Stimulated activated naive CD8-positive, alpha-beta T cell treated with anti-CD3 and anti-CD28 coated beads, Interleukin-15, amount 100 ng/mL, for 72 hours (primary cell): Measurements from ENCODE around the gene HYCC1.

Experiments
- ATAC-seq: fragments of 150-1000 bp; cut with Tn5 transposase; 2 replicates; pipeline ENCODE4 v1.10.0; 2021; ENCODE audit warnings: mild to moderate bottlenecking, moderate library complexity
- DNase-seq, 2 donors: peaks; one replicate each; pipeline ENCODE4 v3.0.0; 2021 to 2022
- H3K27ac Mint-ChIP-seq, 2 donors: one replicate each; pipeline ENCODE4 v1.8.0; 2022; ENCODE audit warnings: mild to moderate bottlenecking in 2 of 2, mixed read lengths in 2 of 2, moderate library complexity in 2 of 2
- H3K27me3 Mint-ChIP-seq: one replicate; pipeline ENCODE4 v1.8.0; 2022; ENCODE audit warnings: mixed read lengths
- H3K4me1 Mint-ChIP-seq: one replicate; pipeline ENCODE4 v1.8.0; 2022; ENCODE audit warnings: mild to moderate bottlenecking, mixed read lengths
- H3K4me3 Mint-ChIP-seq, 2 donors: one replicate each; pipeline ENCODE4 v1.8.0; 2022; ENCODE audit warnings: mild to moderate bottlenecking in 2 of 2, mixed read lengths in 2 of 2, moderate library complexity in 1 of 2
- H3K9me3 Mint-ChIP-seq, 2 donors: one replicate each; pipeline ENCODE4 v1.8.0; 2022; ENCODE audit warnings: mixed read lengths in 2 of 2

Gene HYCC1

DNA sequence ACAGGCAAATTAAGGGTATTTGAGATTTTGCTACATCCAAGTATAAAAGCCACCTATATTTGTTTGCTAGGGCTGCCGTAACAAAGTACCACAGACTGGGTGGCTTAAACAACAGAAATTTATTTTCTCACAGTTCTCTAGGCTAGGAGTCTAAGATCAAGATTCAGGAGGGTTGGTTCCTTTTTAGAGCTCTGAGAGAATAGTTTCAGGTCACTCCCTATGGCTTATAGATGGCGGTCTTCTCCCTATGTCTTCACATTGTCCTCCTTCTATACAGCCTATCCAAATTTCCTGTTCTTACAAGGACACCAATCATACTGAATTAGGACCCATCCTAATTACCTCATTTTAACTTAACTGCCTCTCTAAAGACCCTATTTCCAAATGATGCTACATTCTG, 11.2 kb downstream of the HYCC1 start:
- peaks cover 21% of the 10 kb centered on the region for H3K4me1 Mint-ChIP-seq

DNA sequence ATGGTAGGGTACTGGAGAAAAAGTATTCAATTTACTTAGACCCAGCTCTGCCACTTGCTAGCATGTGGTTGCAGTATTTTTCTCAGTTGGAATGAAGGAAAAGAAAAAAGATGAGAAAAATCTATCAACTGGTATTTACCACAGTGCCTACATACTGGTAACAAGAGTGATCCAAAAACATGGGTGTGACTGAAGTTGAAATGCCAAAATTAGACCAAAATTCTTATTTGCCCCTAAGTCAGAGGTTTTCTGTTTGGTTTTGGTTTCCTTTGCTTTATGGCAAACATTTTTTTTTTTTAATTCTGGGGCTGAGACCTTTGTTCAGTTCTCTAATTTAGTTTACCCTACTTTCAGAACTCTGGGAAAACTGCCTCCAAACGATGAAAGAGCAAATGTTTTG, 12.3 kb downstream of the HYCC1 start:
- Mint-ChIP-seq H3K27me3 (no peaks in the 10 kb centered on the region), H3K4me3 (peak overlapping the region in 1 of 2 donors; percentile 49), H3K27ac (no peak overlapping the region), H3K4me1 (peaks cover 21% of the 10 kb centered on the region), H3K9me3 (no peaks in the 10 kb centered on the region)
- ATAC-seq: no peak
- no peak for DNase-seq

More for the DNA sequence above, 11.2 kb downstream of the HYCC1 start:
- H3K27ac Mint-ChIP-seq: no peak overlapping the region
- ATAC-seq: no peak
- DNase-seq: no peak
- H3K4me3 Mint-ChIP-seq: no peak overlapping the region
- no peaks in the 10 kb centered on the region for H3K27me3 Mint-ChIP-seq
- no peaks in the 10 kb centered on the region for H3K9me3 Mint-ChIP-seq

DNA sequence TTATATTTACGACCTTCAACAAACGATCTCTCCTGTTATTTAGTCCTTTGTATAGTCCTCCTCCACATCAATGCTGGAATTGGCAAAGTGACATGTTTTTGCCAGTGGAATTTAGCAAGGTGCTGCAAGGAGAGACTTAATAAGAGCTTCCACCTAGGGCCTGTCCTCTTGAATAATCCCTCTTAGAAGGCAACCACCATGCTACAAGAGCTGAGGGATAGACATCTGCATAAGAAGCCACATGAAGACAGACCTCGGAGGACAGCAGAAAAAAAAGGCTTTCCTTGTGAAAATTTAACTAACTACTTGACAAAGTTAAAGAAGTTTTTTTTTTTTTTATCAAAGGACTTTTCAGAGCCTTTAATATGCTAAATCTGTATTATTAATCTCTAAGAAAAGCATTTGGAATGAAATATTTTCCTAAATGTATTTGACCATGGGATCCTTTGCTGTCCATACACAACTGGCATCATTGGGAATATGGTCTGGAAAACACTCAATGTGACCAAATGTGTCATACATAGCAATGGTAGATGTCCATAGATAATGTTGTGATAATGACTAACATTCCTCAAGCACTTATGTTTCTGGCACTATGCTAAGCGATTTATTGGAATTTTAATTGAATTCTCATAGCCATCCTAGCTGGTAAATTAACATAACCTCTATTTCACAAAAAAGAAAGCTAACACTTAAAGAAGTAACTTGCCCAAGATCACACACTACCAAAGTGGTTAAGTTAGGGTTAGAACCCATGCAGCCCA, 13.2 kb downstream of the HYCC1 start:
- ATAC-seq: no peak
- Mint-ChIP-seq H3K4me3 (peak overlapping the region in 1 of 2 donors; percentile 16), H3K27me3 (no peaks in the 10 kb centered on the region), H3K27ac (no peak overlapping the region), H3K4me1 (peaks cover 19% of the 10 kb centered on the region), H3K9me3 (no peaks in the 10 kb centered on the region)
- no peak for DNase-seq

DNA sequence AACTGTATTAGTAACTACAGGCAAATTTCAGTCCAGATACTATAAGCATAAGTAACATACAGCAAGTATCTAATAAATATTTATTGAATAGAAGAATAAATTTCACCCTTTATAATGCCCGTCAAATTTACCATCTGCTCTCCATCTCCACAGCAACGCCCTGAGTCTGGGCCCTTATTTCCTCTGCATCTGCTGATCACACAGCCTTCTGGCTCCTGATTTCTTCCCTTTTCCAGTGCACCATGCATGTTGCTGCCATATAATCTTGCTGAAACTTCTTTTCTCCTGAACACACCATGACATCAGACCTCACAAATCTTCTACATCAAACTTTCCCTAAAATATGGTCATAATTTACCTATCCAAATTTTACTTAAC, 15.4 kb downstream of the HYCC1 start:
- DNase-seq: no peak
- peaks cover 29% of the 10 kb centered on the region for H3K4me1 Mint-ChIP-seq
- no peak overlapping the region for H3K27ac Mint-ChIP-seq
- H3K9me3 Mint-ChIP-seq: no peaks in the 10 kb centered on the region
- no peak for ATAC-seq
- H3K4me3 Mint-ChIP-seq: no peak overlapping the region
- H3K27me3 Mint-ChIP-seq: no peaks in the 10 kb centered on the region

DNA sequence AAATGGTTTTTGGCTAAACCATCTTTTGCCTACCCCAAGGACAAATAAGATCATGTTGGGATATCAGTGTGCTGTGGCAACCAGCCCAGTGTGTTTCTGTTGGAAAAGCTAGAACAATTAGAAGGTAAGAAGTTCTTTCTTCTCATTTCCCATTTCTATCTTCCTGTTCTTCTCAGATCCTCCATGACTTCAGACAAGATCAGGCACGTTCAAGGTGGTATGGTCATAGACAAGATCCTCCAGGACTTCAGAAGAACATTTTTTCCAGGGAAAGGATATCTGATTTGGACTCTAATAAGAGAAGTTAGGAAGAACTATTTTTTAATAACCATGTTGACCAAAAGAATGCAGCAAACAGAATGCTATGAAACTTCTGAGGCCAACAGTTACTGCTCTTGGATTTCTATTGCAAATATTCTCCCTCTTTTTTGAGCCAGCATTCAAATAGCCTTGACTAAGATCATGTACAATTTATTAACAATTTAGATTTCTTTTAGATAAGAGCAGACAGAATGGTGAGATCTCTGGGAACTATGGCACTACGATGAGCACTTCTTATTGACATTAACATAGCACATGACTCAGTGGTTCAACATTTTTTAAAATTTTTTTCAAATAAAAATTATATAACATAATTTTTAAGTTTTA, 15.9 kb downstream of the HYCC1 start:
- Mint-ChIP-seq H3K4me3 (no peak overlapping the region), H3K4me1 (peaks cover 34% of the 10 kb centered on the region), H3K27me3 (no peaks in the 10 kb centered on the region), H3K9me3 (no peaks in the 10 kb centered on the region), H3K27ac (no peak overlapping the region)
- no peak for ATAC-seq
- DNase-seq: no peak

DNA sequence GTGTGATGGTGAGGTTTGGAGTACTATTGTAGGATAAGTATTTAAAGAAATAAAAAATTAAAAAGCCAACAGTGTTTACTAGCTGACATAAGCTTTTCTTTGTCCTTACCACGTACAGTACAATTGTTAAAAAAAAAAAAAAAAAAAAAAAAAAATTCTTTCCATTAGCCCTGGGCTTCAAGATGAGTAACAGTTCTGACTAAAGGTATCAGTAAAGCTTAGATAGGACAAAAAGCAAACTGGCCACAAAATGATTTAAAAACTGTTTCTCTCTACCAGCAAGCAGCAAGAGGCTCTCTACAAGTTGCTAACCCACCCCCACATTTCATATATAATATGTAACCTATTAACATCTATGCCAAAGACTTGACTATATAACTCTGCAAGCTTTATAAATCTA, 17.5 kb downstream of the HYCC1 start:
- Mint-ChIP-seq H3K27me3 (no peaks in the 10 kb centered on the region), H3K27ac (no peak overlapping the region), H3K9me3 (no peaks in the 10 kb centered on the region), H3K4me1 (peaks cover 38% of the 10 kb centered on the region), H3K4me3 (no peak overlapping the region)
- DNase-seq (no peak), ATAC-seq (peak; percentile 49)

DNA sequence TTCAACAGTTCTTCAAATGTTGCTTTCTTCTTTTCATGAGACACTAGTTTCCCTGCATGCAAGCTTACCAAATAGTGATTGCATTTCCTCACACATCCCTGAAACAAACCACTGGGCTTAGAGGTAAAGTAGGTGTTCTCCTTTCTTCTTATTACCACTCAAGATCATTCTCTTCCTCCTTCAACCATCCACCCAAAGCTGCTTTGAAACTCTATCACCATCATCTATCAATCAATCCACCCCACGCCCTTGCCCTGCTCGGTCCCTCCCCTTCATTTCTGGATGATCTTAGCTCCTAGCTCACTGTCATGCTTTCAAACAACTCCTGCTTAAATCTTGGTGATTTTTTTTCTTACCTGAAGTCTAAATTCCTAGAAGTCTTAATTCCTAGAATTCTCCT, 18.9 kb downstream of the HYCC1 start:
- ATAC-seq: peak; percentile 29
- no peaks in the 10 kb centered on the region for H3K27me3 Mint-ChIP-seq
- H3K4me3 Mint-ChIP-seq: no peak overlapping the region
- no peaks in the 10 kb centered on the region for H3K9me3 Mint-ChIP-seq
- DNase-seq: no peak
- no peak overlapping the region for H3K27ac Mint-ChIP-seq
- H3K4me1 Mint-ChIP-seq: peaks cover 32% of the 10 kb centered on the region

DNA sequence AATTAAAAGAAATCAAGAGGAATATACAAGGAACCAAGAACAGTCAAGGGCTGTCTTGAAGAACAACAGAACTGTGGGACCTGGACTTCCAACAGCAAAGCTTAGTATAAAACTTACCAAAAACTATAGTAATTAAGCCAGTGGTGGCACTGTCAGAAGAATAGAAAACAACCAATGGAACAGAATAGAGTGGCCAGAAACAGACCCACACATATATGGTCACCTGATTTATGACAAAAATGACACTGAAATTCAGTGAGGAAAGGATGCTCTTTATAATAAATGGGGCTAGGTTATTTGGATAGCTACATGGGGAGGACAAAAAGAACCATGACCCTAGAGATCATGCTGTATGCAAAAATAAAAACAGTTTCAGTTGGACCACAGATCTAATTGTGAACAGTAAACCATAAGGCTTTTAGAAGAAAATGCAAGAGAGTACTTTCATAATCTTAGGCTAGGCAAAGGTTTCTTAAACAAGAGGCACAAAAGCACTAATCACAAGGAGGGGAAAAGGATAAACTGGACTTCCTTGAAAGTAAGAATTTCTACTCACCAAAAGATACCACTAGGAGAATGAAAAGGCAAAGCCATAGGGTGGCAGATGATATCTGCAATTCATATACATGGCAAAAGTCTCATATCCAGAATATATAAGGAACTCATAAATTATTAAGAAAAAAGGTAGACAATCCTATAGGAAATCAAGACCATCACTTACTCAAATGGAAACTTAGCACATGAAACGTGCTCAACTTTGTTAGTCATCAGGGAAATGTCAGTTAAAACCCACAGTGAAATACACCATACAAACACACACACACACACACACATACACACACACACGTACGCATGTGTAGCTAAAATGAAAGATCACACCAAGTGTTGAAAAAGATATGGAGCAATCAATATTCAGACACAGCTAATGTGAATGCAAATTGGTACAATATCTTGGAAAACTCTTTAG, 20.8 kb downstream of the HYCC1 start:
- no peaks in the 10 kb centered on the region for H3K9me3 Mint-ChIP-seq
- DNase-seq (peak; percentile 33 to 37), ATAC-seq (peak; percentile 72)
- no peaks in the 10 kb centered on the region for H3K27me3 Mint-ChIP-seq
- peaks cover 32% of the 10 kb centered on the region for H3K4me1 Mint-ChIP-seq
- H3K27ac Mint-ChIP-seq: peak overlapping the region in 1 of 2 donors; percentile 15
- H3K4me3 Mint-ChIP-seq: peak overlapping the region; percentile 40 to 57

DNA sequence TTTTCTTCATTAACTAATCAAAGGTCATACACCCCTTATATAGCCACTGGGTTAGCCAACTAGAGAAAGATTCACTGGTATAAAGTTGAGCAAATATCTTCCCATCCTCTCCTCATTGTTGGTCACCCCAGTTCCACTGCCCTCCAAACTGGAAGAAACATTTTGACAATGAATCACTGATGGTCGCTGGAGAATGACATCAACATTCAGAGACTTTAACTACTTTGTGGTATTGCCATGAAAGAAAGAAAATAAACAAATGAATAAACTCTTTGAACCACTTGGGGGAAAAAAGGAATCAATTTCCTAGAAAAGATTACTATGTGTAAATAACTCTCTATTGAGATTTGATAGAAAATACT, 23.4 kb downstream of the HYCC1 start:
- DNase-seq: no peak
- Mint-ChIP-seq H3K27me3 (no peaks in the 10 kb centered on the region), H3K27ac (no peak overlapping the region), H3K9me3 (no peaks in the 10 kb centered on the region), H3K4me1 (peaks cover 30% of the 10 kb centered on the region), H3K4me3 (no peak overlapping the region)
- ATAC-seq: no peak

DNA sequence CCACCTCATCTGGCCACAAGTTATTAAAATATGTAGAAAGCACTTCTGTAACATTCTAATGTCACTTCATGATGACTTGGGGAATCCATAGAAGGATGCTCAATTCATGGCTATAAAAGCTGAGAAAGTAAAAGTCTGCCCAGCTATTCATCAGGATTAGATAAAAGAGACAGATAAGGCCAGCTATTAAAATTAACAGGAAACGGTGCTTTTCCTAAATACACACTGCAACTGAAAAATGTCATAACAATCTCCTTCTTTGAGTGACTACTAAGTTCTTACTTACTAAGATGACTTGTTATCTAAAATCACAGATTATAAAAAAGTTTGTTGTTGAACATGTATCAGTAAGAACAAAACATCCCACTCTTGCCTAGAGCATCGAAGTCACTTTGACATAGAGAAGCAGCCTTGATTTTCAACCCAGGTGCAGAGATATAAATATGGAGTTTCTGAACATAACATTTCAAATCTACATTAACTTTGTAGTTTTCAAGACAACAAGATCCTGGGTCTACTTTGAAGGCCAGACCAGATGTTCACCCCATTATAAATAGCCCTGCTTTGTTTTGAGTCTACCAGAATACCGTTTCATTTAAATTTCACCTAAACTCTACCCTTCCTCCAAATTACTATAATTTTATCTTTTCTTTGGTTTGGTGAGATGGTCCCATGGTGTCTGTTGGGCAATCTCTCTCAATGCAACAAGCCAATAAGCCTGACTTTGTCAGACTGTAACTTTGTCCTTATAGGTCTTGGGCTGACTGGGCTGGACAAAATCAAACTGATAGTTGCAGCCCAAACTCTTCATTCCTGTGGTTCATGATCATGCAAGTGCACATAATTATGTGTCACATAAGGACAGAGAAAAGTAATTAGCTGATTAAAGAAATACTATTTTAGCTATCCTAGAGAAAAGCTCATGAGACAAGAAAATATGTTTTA, 24.0 kb downstream of the HYCC1 start:
- H3K4me1 Mint-ChIP-seq: peaks cover 23% of the 10 kb centered on the region
- ATAC-seq (no peak), DNase-seq (no peak)
- H3K27me3 Mint-ChIP-seq: no peaks in the 10 kb centered on the region
- no peak overlapping the region for H3K4me3 Mint-ChIP-seq
- H3K9me3 Mint-ChIP-seq: no peaks in the 10 kb centered on the region
- peak overlapping the region in 1 of 2 donors; percentile 38 for H3K27ac Mint-ChIP-seq

DNA sequence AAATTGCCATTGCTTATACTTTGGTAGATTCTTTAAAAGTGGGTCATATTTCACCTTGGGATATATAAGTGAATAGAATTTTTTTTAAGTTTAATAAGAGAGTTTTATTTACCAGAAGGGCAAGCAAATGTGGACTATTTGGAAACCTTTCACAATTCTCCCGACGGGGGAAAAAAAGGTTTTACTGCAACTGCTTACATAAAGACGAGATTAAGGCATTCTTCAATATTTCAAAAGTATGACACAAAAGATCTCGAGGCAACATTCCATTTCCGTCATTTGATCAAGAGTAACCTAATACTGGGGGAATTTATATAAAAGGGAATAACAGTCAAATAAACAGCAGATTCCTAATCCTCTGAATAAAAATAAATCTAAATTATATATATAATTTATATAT, 28.5 kb downstream of the HYCC1 start:
- no peak for ATAC-seq
- no peak for DNase-seq
- no peaks in the 10 kb centered on the region for H3K9me3 Mint-ChIP-seq
- no peaks in the 10 kb centered on the region for H3K27me3 Mint-ChIP-seq
- H3K4me1 Mint-ChIP-seq: no peaks in the 10 kb centered on the region
- no peak overlapping the region for H3K27ac Mint-ChIP-seq
- no peak overlapping the region for H3K4me3 Mint-ChIP-seq

DNA sequence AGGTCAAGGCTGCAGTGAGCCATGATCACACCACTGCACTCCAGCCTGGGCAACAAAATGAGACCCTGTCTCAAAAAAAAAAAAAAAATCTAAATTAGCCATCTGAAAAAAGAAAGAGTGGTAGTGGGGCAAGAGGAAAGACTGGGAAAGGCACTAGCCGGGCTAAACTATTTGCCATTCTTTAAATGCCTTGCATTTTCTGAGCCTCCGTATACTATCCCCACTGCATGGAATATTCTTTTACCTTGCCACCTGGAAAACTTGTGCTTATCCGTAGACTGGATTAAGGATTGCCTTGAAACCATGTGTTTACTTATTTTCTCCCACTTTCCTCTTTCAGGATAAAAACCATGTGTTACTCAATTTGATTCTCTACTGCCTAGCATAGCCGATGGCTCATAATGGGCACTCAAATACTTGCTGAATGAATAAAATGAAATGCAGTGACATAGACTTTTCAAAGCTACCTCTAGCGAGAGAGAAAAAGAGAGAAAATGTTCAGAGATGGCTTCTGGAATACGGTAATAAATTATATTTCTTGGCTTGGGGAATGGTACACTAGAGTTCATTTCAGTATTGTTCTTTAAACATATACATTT, 30.6 kb downstream of the HYCC1 start:
- no peak for ATAC-seq
- Mint-ChIP-seq H3K4me1 (no peaks in the 10 kb centered on the region), H3K27ac (no peak overlapping the region), H3K27me3 (no peaks in the 10 kb centered on the region), H3K9me3 (no peaks in the 10 kb centered on the region), H3K4me3 (no peak overlapping the region)
- DNase-seq: no peak

DNA sequence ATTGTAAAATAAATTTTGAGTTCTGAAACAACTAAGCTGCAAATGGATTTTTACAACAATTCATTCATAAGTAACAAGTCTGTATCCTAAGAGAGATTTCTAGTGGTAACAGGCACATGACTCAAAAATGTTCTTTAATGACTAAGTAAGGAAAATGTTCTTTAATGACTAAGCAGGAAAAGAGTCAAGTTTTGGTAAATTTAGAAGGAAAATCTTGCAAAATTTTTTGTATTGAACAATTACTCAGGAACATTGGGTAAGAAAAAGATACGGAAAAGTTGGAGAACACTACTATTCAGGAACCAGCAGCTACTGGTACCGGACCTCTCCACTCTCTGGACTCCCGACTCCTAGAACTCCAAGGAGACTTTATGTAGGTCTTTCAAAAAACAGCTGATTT, 33.5 kb downstream of the HYCC1 start:
- no peak overlapping the region for H3K4me3 Mint-ChIP-seq
- H3K9me3 Mint-ChIP-seq: no peaks in the 10 kb centered on the region
- H3K27me3 Mint-ChIP-seq: no peaks in the 10 kb centered on the region
- no peak overlapping the region for H3K27ac Mint-ChIP-seq
- no peaks in the 10 kb centered on the region for H3K4me1 Mint-ChIP-seq
- ATAC-seq (no peak), DNase-seq (no peak)

DNA sequence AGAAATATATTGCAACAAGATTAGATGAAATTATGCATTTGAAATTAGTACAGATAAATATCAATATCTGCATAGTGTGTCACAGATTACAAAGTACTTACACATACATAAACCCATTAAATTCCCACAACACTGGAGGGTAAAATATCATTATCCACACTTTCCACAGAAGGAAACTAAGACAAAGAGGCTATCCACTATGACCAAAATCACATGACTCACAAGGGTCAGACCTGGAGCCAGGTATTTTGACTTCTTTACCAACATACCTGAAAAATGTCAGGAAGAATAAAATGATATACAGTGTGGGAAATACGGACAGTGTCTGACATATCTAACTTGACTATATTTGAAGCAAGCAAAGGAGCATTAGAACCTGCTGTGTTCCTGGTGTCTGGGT, 34.1 kb downstream of the HYCC1 start:
- no peak for DNase-seq
- Mint-ChIP-seq H3K4me3 (no peak overlapping the region), H3K27ac (no peak overlapping the region), H3K27me3 (no peaks in the 10 kb centered on the region), H3K4me1 (no peaks in the 10 kb centered on the region), H3K9me3 (no peaks in the 10 kb centered on the region)
- ATAC-seq: no peak

DNA sequence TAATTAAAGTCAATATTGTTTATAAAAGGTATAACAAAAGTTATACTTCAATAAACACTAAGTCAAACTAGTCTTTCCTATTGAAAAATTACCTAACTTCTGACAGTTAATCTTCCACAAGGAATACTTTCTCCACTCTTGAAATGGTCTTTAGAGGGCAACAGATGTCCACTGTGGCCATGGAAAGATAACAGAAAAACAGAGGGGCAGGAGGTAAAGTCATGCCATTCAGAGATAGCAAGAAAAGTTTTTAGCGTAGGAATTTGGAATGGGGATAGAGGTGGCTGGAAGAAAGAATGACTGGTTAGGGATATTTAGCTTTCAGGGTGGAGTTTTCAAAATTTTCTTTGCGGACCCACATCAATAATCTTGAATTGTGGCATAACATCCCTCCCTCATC, 34.7 kb downstream of the HYCC1 start:
- Mint-ChIP-seq H3K9me3 (no peaks in the 10 kb centered on the region), H3K27me3 (no peaks in the 10 kb centered on the region), H3K27ac (no peak overlapping the region), H3K4me3 (no peak overlapping the region), H3K4me1 (no peaks in the 10 kb centered on the region)
- ATAC-seq (no peak), DNase-seq (no peak)
